GM23338 (cell line): ENCODE measurements around the gene ORC3. TPM values are rescaled to one million over a fixed set of nuclear protein-coding genes. Genes with fewer than 3 reads are reported as not detected.

Experiments used
- ATAC-seq: fragments of 200-7000 bp; cut with Tn5 transposase; 3 replicates; pipeline ENCODE4 v1.9.1; 2020
- DNase-seq: peaks from one replicate; pipeline ENCODE4 v3.0.0-alpha.2; 2015; ENCODE audit warnings: low spot score
- H2AFZ ChIP-seq: fragments of 200-600 bp; sonication (generic); 2 replicates; pipeline ENCODE4 v1.8.0; 2016; ENCODE audit warnings: antibody characterized with exemption, mild to moderate bottlenecking, moderate library complexity
- H3F3A ChIP-seq: fragments of 200-600 bp; sonication (generic); replicated peaks from 2 replicates; pipeline ENCODE4 v1.8.0; 2017; ENCODE audit warnings: antibody characterized with exemption, mixed run types, low read depth
- H3K27ac ChIP-seq: fragments of 200-600 bp; sonication (generic); 2 replicates; pipeline ENCODE4 v1.6.1; 2016; ENCODE audit warnings: low read depth
- H3K27me3 ChIP-seq: fragments of 200-600 bp; sonication (generic); 2 replicates; pipeline ENCODE4 v1.8.0; 2016; ENCODE audit warnings: mild to moderate bottlenecking, mixed run types, moderate library complexity; ENCODE audit not compliant: insufficient read depth
- H3K36me3 ChIP-seq: fragments of 200-600 bp; sonication (generic); 2 replicates; pipeline ENCODE4 v1.8.0; 2016; ENCODE audit warnings: mild to moderate bottlenecking; ENCODE audit not compliant: insufficient read depth
- H3K4me1 ChIP-seq: fragments of 200-600 bp; sonication (generic); 2 replicates; pipeline ENCODE4 v1.8.0; 2016; ENCODE audit warnings: mild to moderate bottlenecking, moderate library complexity; ENCODE audit not compliant: insufficient read depth
- H3K4me2 ChIP-seq: fragments of 200-600 bp; sonication (generic); 2 replicates; pipeline ENCODE4 v1.7.1; 2017; ENCODE audit warnings: mixed run types
- H3K4me3 ChIP-seq: fragments of 200-600 bp; sonication (generic); 2 replicates; pipeline ENCODE4 v1.6.1; 2016; ENCODE audit warnings: mixed run types
- H3K79me2 ChIP-seq: fragments of 200-600 bp; sonication (generic); replicated peaks from 2 replicates; pipeline ENCODE4 v1.8.0; 2017; ENCODE audit warnings: mild to moderate bottlenecking; ENCODE audit not compliant: insufficient read depth
- H3K9me2 ChIP-seq: fragments of 200-600 bp; sonication (generic); 2 replicates; pipeline ENCODE4 v1.8.0; 2017; ENCODE audit not compliant: insufficient read depth
- H4K20me1 ChIP-seq: fragments of 200-600 bp; sonication (generic); replicated peaks from 2 replicates; pipeline ENCODE4 v1.8.0; 2017; ENCODE audit warnings: mild to moderate bottlenecking; ENCODE audit not compliant: insufficient read depth
- H3K27ac Mint-ChIP-seq: 2 replicates; pipeline ENCODE4 v1.8.0; 2020; ENCODE audit warnings: inconsistent platforms, mild to moderate bottlenecking, moderate library complexity, mixed read lengths
- H3K27me3 Mint-ChIP-seq: 3 replicates; pipeline ENCODE4 v1.8.0; 2022; ENCODE audit warnings: low read depth, mild to moderate bottlenecking, moderate library complexity, mixed read lengths, inconsistent platforms; ENCODE audit not compliant: insufficient read depth, poor library complexity
- H3K36me3 Mint-ChIP-seq: 3 replicates; pipeline ENCODE4 v1.8.0; 2021; ENCODE audit warnings: low read depth, mild to moderate bottlenecking, inconsistent platforms, moderate library complexity, mixed read lengths
- H3K4me1 Mint-ChIP-seq: 3 replicates; pipeline ENCODE4 v1.8.0; 2020; ENCODE audit warnings: mild to moderate bottlenecking, inconsistent platforms, mixed read lengths
- H3K4me3 Mint-ChIP-seq: 3 replicates; pipeline ENCODE4 v1.8.0; 2021; ENCODE audit warnings: moderate library complexity, mild to moderate bottlenecking, inconsistent platforms, mixed read lengths
- H3K9me3 Mint-ChIP-seq: 3 replicates; pipeline ENCODE4 v1.8.0; 2020; ENCODE audit warnings: moderate library complexity, mild to moderate bottlenecking, inconsistent platforms, mixed read lengths
- CREB1 ChIP-seq: fragments of 250-450 bp; sonication (Bioruptor Pico); IDR thresholded peaks from 2 replicates; pipeline ENCODE4 v1.5.0; 2020; ENCODE audit warnings: low read depth, mild to moderate bottlenecking, moderate library complexity
- EZH2 ChIP-seq: fragments of 200-600 bp; sonication (generic); IDR thresholded peaks from one replicate; pipeline ENCODE4 v1.8.0; 2017; ENCODE audit warnings: antibody characterized with exemption, mild to moderate bottlenecking, low read depth; ENCODE audit not compliant: unreplicated experiment
- EZH2phosphoT487 ChIP-seq: fragments of 200-600 bp; sonication (generic); IDR thresholded peaks from one replicate; pipeline ENCODE4 v1.8.1; 2018; ENCODE audit warnings: antibody characterized with exemption; ENCODE audit not compliant: unreplicated experiment
- JUNB ChIP-seq: IDR thresholded peaks from one replicate; pipeline ENCODE4 v1.6.1; 2016; ENCODE audit warnings: antibody characterized with exemption; ENCODE audit not compliant: unreplicated experiment
- NANOG ChIP-seq: IDR thresholded peaks from 2 replicates; pipeline ENCODE4 v1.6.1; 2016; ENCODE audit warnings: antibody characterized with exemption, borderline replicate concordance
- POLR2AphosphoS5 ChIP-seq: IDR thresholded peaks from 2 replicates; pipeline ENCODE4 v1.6.1; 2016; ENCODE audit warnings: antibody characterized with exemption, low read depth
- STAT1 ChIP-seq: IDR thresholded peaks from one replicate; pipeline ENCODE4 v1.6.1; 2016; ENCODE audit warnings: antibody characterized with exemption; ENCODE audit not compliant: unreplicated experiment
- ZNF114 ChIP-seq: fragments of 250-450 bp; sonication (Bioruptor Pico); IDR thresholded peaks from 2 replicates; pipeline ENCODE4 v1.5.0; 2020; ENCODE audit warnings: mild to moderate bottlenecking, moderate library complexity
- ZNF331 ChIP-seq: fragments of 250-450 bp; sonication (Bioruptor Pico); IDR thresholded peaks from 2 replicates; pipeline ENCODE4 v1.5.0; 2020; ENCODE audit warnings: low read depth, mild to moderate bottlenecking, moderate library complexity
- polyA plus RNA-seq: library from polyadenylated mRNA; unstranded; fragments of >200 nt; fragmentation: Nextera tagmentation; extraction: Ambion mirVana; gene quantifications from 2 replicates; pipeline ENCODE4 v1.2.1, GENCODE V29; 2016
- total RNA-seq: library from RNA; depleted of rRNA; stranded (reverse); fragments of >200 nt; shearing (Covaris generic); gene quantifications from 2 replicates; pipeline ENCODE4 v1.2.3, GENCODE V29; 2014
- TF ChIP-seq, protein P1 (sequence below): fragments of 250-450 bp; sonication (Bioruptor Pico); IDR thresholded peaks from 2 replicates; pipeline ENCODE4 v1.5.0; 2020; ENCODE audit warnings: mild to moderate bottlenecking, moderate library complexity
- TF ChIP-seq, protein P2 (sequence below): IDR thresholded peaks from 2 replicates; pipeline ENCODE4 v1.6.1; 2016; ENCODE audit warnings: antibody characterized with exemption
- TF ChIP-seq, protein P3 (sequence below), 2 experiments: fragments of 200-600 bp in 1 of 2; sonication (generic) in 1 of 2; conservative IDR thresholded peaks; 2 replicates each; pipeline versions ENCODE4 v1.5.1 to v1.6.1; 2016 to 2017; ENCODE audit warnings: antibody characterized with exemption in 2 of 2, low read depth in 2 of 2, mild to moderate bottlenecking in 2 of 2, moderate library complexity in 1 of 2
- TF ChIP-seq, protein P4 (sequence below): IDR thresholded peaks from one replicate; pipeline ENCODE4 v1.6.1; 2018; ENCODE audit warnings: antibody characterized with exemption; ENCODE audit not compliant: unreplicated experiment

ORC3 gene
- total and polyA plus RNA-seq, 2 experiments from 2014 or later = 53.1 to 78.4 TPM

DNA sequence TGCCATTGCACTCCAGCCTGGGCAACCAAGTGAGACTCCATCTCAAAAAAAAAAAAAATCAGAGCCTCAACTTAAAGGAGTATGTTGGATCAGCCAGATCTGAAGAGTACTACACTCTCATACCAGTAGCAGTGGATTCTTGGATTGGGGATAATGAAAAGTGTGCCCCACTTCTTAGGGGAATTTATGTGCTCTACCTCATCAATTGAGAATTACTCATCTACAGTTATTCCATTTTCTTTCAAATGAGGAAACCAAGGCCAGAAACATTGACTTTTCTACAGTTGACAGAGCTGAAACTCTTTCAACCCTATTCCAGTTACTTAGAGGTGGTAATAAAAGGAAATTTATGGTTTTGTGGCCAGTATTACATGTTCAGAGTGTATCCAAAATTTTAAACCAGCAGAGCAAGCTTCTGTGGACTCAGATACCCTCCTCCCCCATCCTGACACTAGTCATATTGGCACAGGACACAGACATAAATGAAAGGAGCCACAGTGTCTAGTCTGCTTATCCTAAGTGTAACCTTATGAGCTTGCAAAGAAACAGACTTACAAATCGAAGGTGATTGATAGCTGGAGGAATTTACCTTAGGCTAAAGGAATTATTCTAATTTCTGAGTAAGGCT lies 51.2 kb downstream of the ORC3 start:
- Histone ChIP-seq H3K27me3 (no peaks in the 10 kb centered on the region), H3K4me1 (peaks cover 13% of the 10 kb centered on the region), H3K9me2 (no peaks in the 10 kb centered on the region), H3K36me3 (peaks cover 10% of the 10 kb centered on the region), H3K4me3 (no peak overlapping the region), H3K79me2 (no peaks in the 10 kb centered on the region), H2AFZ (no peak overlapping the region), H3K4me2 (no peak overlapping the region), H4K20me1 (no peaks in the 10 kb centered on the region), H3F3A (no peaks in the 10 kb centered on the region), H3K27ac (no peak overlapping the region)
- Mint-ChIP-seq H3K27me3 (peaks cover 8% of the 10 kb centered on the region), H3K9me3 (no peaks in the 10 kb centered on the region), H3K4me1 (peaks cover 10% of the 10 kb centered on the region), H3K4me3 (no peak overlapping the region), H3K36me3 (peaks cover 34% of the 10 kb centered on the region; the same call in 2 of the 3 replicates), H3K27ac (no peak overlapping the region)
- TF ChIP-seq EZH2 = no peak
- no peak for TF ChIP-seq ZNF114 (CRISPR knock-in tag)
- no peak for TF ChIP-seq CREB1 (CRISPR knock-in tag)
- no peak for TF ChIP-seq JUNB
- TF ChIP-seq ZNF331 = no peak
- TF ChIP-seq, protein P1, sequence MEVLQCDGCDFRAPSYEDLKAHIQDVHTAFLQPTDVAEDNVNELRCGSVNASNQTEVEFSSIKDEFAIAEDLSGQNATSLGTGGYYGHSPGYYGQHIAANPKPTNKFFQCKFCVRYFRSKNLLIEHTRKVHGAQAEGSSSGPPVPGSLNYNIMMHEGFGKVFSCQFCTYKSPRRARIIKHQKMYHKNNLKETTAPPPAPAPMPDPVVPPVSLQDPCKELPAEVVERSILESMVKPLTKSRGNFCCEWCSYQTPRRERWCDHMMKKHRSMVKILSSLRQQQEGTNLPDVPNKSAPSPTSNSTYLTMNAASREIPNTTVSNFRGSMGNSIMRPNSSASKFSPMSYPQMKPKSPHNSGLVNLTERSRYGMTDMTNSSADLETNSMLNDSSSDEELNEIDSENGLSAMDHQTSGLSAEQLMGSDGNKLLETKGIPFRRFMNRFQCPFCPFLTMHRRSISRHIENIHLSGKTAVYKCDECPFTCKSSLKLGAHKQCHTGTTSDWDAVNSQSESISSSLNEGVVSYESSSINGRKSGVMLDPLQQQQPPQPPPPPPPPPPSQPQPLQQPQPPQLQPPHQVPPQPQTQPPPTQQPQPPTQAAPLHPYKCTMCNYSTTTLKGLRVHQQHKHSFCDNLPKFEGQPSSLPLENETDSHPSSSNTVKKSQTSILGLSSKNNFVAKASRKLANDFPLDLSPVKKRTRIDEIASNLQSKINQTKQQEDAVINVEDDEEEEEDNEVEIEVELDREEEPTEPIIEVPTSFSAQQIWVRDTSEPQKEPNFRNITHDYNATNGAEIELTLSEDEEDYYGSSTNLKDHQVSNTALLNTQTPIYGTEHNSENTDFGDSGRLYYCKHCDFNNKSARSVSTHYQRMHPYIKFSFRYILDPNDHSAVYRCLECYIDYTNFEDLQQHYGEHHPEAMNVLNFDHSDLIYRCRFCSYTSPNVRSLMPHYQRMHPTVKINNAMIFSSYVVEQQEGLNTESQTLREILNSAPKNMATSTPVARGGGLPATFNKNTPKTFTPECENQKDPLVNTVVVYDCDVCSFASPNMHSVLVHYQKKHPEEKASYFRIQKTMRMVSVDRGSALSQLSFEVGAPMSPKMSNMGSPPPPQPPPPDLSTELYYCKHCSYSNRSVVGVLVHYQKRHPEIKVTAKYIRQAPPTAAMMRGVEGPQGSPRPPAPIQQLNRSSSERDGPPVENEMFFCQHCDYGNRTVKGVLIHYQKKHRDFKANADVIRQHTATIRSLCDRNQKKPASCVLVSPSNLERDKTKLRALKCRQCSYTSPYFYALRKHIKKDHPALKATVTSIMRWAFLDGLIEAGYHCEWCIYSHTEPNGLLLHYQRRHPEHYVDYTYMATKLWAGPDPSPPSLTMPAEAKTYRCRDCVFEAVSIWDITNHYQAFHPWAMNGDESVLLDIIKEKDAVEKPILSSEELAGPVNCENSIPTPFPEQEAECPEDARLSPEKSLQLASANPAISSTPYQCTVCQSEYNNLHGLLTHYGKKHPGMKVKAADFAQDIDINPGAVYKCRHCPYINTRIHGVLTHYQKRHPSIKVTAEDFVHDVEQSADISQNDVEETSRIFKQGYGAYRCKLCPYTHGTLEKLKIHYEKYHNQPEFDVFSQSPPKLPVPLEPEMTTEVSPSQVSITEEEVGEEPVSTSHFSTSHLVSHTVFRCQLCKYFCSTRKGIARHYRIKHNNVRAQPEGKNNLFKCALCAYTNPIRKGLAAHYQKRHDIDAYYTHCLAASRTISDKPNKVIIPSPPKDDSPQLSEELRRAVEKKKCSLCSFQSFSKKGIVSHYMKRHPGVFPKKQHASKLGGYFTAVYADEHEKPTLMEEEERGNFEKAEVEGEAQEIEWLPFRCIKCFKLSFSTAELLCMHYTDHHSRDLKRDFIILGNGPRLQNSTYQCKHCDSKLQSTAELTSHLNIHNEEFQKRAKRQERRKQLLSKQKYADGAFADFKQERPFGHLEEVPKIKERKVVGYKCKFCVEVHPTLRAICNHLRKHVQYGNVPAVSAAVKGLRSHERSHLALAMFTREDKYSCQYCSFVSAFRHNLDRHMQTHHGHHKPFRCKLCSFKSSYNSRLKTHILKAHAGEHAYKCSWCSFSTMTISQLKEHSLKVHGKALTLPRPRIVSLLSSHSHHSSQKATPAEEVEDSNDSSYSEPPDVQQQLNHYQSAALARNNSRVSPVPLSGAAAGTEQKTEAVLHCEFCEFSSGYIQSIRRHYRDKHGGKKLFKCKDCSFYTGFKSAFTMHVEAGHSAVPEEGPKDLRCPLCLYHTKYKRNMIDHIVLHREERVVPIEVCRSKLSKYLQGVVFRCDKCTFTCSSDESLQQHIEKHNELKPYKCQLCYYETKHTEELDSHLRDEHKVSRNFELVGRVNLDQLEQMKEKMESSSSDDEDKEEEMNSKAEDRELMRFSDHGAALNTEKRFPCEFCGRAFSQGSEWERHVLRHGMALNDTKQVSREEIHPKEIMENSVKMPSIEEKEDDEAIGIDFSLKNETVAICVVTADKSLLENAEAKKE (CRISPR knock-in tag) = no peak
- TF ChIP-seq, protein P2, sequence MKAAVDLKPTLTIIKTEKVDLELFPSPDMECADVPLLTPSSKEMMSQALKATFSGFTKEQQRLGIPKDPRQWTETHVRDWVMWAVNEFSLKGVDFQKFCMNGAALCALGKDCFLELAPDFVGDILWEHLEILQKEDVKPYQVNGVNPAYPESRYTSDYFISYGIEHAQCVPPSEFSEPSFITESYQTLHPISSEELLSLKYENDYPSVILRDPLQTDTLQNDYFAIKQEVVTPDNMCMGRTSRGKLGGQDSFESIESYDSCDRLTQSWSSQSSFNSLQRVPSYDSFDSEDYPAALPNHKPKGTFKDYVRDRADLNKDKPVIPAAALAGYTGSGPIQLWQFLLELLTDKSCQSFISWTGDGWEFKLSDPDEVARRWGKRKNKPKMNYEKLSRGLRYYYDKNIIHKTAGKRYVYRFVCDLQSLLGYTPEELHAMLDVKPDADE = no peak
- no peak for TF ChIP-seq STAT1
- TF ChIP-seq POLR2AphosphoS5 = no peak
- TF ChIP-seq EZH2phosphoT487 = no peak
- TF ChIP-seq, protein P3, sequence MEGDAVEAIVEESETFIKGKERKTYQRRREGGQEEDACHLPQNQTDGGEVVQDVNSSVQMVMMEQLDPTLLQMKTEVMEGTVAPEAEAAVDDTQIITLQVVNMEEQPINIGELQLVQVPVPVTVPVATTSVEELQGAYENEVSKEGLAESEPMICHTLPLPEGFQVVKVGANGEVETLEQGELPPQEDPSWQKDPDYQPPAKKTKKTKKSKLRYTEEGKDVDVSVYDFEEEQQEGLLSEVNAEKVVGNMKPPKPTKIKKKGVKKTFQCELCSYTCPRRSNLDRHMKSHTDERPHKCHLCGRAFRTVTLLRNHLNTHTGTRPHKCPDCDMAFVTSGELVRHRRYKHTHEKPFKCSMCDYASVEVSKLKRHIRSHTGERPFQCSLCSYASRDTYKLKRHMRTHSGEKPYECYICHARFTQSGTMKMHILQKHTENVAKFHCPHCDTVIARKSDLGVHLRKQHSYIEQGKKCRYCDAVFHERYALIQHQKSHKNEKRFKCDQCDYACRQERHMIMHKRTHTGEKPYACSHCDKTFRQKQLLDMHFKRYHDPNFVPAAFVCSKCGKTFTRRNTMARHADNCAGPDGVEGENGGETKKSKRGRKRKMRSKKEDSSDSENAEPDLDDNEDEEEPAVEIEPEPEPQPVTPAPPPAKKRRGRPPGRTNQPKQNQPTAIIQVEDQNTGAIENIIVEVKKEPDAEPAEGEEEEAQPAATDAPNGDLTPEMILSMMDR (conservative IDR thresholded peaks at IDR 0.05; ENCODE audit: low read depth in 2 of 2) = no peak
- no peak for TF ChIP-seq NANOG
- TF ChIP-seq, protein P4, sequence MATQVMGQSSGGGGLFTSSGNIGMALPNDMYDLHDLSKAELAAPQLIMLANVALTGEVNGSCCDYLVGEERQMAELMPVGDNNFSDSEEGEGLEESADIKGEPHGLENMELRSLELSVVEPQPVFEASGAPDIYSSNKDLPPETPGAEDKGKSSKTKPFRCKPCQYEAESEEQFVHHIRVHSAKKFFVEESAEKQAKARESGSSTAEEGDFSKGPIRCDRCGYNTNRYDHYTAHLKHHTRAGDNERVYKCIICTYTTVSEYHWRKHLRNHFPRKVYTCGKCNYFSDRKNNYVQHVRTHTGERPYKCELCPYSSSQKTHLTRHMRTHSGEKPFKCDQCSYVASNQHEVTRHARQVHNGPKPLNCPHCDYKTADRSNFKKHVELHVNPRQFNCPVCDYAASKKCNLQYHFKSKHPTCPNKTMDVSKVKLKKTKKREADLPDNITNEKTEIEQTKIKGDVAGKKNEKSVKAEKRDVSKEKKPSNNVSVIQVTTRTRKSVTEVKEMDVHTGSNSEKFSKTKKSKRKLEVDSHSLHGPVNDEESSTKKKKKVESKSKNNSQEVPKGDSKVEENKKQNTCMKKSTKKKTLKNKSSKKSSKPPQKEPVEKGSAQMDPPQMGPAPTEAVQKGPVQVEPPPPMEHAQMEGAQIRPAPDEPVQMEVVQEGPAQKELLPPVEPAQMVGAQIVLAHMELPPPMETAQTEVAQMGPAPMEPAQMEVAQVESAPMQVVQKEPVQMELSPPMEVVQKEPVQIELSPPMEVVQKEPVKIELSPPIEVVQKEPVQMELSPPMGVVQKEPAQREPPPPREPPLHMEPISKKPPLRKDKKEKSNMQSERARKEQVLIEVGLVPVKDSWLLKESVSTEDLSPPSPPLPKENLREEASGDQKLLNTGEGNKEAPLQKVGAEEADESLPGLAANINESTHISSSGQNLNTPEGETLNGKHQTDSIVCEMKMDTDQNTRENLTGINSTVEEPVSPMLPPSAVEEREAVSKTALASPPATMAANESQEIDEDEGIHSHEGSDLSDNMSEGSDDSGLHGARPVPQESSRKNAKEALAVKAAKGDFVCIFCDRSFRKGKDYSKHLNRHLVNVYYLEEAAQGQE = no peak
- DNase-seq = no peak
- ATAC-seq = no peak
